Stimulated activated CD4-positive, alpha-beta T cell treated with anti-CD3 and anti-CD28 coated beads, TNF-alpha, amount 100 ng/mL, for 48 hours (primary cell): ENCODE data around the gene MPZL1.

Experiments
- DNase-seq, 3 donors: peaks; one replicate each; pipeline ENCODE4 v3.0.0-alpha.2; 2020; ENCODE audit warnings: low read depth in 3 of 3

Gene MPZL1

DNA sequence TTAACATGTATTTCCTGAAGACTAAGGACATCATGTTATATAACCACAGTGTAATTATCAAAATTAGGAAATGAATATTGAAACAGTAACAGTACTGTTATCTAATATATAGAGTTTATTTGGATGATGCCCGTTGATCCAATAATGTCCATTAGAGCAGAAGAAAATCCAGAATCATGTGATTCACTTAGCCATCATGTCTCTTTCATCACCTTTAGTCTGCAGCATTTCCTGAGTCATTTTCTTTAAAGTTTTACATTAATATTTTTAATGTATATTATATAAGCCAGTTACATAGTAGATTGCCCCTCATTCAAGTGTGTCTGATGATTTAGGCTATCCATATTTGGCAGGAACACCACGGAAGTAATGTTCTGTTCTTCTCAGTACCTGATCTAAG is 28.9 kb downstream of the MPZL1 start:
- no peak for DNase-seq

DNA sequence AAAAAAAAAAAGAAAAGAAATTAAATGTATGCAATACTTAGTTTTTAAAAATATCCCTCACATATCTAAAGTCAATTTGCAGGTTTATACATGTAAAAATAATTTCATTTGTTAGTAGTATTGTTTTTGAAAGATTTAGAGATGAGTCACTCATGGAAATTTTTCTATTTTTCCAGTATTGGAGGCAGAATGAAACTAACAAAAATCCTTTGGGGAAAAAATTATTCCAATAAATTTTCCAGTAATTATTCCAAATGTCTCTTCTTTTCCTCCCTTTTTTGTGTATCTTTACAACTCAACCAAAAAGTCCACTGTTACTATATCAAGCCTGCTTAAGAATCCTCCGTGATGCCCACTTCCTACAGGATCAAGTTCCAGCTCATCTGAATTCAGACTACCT is 29.9 kb downstream of the MPZL1 start:
- no peak for DNase-seq

DNA sequence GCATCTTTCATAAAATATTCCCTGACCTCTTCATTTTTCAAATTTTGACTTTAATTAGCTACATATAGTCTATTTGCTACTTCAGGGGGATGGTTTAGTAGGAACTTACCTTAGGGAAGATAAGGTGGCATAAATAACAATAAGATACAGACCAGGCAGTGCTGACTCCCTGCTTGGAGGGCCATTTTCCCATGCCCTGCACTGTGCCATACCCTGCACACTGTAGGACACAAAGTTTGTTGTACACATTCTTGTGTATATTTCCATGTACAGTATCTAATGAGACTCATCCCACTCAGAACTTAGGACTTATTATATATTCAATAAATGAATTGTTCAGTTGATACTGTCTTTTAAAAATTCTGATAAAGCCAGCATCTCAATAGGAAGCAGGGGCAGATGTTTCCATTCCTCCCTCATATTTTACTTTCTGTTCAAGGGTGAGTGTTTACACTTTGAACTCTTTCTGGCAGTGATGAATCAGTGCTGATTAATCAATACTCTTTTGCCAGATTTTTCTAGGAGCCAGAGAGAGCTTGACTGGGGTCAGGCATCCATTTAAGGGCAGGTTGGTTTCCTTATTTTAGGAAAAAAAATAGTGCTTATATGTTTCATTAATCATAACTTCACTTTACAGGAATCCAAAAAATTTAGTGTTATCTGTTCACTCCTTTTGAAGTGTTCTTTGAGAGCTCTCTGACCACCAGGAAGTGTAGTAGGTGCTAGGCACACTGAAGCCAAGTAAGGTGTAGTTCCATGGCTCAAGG is 30.6 kb downstream of the MPZL1 start:
- no peak for DNase-seq

DNA sequence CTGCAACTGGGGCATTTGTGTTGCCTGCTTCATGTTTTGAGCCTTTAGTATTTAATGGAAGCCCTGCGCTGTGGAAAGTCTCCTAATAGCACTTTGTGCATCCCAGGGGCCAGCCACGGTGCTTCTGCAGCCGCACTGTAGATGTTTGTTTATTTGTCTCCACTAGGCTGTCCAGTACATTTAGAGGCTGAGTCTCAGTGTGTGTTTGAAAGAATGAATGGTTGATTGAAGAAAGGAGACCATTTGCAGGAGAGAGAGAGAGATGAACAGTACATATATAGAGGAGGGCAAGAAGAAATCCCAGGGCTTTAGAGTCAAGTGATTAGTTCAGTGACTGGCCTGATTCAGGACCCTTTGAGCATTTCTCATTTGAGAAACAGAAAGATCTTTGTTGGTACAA is 33.9 kb downstream of the MPZL1 start:
- no peak for DNase-seq

DNA sequence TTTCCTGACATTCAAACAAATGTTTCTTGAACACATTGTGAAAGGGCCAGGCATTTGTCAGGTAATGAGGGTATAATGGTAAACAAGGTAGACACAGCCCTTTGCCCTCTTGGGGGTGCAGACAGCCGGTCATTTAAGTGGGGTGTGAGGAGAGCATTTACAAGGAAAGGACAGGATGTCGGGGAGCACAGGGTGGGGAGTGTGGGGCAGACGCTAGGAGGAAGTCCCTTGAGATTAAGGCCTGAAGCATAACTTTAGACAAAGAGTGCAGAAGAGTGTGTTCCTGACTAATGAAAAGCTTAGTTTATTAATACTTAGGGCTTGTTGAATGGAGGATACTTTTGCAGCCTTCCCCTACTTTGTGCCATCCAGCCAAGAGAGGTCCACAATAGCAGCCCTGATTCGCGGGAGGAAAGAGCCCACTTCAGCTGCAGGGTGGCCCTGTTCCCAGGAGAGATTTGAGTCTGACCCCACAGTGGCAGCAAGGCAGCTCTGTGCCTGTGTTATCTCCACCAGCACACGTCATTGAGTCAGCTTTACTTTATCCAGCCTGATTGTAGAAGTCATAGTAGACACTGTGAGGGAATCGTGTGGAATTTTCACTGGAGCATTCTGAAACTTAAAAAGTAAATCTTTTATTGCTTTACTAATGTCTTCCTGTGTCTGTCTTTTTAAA is 35.1 kb downstream of the MPZL1 start:
- DNase-seq = no peak

DNA sequence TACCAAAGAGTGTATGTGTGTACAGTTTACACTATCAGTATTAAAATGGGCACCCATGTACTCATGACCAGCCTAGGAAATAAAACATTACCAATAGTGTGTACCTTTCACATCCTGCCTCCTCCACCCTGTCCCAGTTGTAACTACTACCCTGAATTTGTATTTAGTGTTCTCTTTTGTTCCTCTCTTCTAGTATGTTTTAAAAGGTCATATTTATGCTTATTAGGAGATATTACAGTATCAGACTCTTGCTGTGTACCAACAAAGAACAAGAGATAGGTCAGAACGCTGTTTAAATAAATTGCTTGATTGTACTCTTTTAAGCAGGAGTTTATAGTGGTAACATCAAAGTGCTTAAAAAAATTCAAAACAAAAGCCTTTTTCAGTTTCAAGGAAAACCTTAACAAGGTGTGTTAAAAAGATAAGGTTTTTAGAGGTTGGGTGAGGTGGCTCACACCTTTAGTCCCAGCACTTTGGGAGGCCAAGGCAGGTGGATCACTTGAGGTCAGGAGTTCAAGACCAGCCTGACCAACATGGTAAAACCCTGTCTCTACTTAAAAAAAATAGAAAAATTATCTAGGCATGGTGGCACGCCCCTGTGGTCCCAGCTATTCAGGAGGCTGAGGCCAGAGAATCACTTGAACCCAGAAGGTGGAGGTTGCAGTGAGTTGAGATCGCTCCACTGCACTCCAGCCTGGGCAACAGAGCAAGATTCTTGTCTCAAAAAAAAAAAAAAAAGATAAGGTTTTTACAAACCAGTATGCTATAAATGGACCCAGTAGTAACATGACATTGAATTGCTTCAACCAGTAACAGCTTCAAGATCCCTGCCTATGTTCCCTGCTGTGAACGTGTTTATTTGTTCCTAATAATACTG is 35.9 kb downstream of the MPZL1 start:
- DNase-seq = no peak

DNA sequence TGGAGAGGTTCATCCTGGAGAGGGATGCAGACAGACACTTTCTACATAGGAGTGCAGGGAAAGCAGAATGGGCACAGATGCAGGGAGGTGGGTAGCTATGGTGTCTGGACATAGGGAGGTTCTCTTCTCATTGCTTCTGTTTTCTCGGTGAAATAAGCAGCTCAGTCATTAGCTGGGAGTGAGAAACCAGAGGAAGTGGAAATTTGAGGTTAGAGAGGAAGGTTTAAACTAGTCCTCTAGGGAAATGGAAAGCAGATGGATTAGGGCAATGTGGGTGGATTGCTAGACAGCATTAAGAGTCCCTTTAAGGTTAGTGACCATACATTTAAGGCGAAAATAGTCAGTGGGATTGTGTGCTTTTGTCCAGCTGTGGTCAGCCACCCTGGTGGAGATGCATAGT is 39.6 kb downstream of the MPZL1 start:
- DNase-seq = no peak

DNA sequence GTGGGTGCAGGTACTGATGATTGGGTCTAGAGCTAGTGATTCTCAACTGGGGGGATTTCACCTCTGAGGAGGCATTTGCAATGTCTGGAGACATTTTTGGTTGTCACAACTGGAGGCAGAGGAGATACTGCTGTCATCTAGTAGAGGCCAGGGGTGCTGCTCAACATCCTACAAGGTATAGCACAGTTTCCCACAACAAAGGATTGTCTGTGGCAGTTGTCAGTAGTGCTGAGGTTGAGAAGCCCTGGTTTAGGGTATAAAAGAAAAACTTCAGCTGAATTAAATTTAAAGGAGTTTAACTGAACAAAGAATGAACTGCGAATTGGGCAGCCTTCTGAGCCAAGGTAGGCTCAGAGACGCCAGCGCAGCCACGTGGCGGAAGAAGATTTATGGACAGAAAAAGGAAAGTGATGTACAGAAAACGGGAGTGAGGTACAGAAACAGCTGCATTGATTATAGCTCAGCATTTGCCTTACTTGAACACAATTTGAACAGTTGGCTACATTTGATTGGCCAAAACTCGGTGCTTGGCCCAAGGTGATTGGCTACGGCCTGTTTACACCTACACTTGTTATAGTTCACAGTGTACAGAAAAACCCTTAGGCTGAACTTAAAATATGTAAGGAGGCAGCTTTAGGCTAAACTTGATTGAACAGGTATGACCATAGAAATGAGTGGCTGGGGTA is 40.4 kb downstream of the MPZL1 start:
- DNase-seq = no peak

DNA sequence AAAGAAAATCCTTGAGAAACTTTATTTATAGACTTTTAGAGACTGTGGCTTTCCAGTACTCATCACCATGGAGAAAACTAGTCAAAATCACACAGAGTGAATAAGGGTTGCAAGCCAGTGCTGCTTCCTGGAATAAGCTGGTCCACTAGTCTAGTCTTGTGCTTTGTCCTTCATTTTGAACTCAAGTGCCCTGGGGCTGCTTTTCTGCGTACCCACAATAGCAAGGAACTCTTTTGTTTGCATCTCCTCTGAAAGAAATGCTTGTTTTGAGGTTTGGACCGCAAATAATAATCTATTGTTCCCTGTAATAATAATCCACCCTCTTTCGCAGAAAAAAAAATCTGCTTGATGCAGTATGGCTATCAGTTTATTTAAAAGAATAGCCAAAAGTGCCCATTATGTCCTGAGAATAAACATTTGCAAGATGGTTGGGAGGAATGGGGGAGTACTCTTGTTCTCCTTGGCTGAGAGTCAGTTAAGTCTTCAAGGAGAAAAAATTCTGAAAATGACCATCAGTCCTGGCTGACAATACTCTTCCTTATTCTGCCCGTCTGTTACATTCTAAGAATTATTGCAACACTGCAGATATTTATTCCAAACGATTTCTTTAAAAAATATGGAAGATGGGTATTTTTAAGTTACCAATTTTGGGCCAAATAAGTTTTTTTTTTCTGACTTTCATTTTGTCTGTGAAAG is 41.9 kb downstream of the MPZL1 start:
- no peak for DNase-seq

DNA sequence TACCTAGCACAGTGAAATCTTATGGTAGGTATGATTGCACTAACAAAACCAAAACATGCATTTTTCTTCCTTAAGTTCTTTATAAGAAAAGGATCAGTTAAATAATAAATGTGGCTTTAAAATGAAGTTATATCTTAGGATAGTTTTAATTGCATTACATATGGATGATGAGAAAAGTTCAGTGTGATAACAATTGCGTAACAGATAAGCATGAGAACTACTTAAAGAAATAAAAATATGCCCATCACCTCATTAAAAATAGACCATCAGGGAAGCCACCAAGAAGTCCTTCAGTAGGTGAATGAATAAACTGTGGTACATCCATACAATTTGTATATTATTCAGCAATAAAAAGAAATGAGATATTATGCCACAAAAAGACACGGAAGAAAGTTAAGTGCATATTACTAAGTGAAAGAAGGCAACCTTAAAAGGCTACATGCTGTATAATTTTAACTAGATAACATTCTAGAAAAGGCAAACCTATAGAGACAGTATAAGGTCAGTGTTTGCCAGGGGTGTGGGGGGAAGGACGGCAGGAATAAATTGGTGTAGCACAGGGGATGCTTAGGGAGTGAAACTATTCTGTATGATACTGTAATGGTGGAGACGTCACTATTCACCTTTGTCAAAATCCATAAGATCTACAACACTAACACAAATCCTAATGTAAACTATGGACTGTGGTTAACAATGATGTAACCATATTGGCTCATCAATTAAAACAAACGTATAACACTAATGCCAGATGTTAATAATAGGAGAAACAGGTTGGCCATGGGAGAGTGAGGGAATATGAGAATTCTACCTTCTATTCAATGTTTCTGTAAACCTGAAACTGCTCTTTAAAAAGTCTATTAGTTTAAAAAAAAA is 42.9 kb downstream of the MPZL1 start:
- no peak for DNase-seq

DNA sequence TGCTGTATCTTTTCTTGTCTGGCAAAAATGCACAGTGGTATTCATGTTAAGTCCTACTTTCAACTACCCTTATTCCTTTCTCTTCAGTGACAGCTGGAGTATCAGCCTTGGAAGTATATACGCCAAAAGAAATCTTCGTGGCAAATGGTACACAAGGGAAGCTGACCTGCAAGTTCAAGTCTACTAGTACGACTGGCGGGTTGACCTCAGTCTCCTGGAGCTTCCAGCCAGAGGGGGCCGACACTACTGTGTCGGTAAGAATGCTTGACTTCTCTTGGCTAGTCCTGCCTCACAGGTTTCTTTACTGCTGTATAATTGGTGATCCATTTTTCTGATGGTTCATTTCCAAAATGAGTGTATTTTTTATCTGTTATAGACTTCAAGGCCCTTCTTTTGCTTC is 43.7 kb downstream of the MPZL1 start:
- no peak for DNase-seq

DNA sequence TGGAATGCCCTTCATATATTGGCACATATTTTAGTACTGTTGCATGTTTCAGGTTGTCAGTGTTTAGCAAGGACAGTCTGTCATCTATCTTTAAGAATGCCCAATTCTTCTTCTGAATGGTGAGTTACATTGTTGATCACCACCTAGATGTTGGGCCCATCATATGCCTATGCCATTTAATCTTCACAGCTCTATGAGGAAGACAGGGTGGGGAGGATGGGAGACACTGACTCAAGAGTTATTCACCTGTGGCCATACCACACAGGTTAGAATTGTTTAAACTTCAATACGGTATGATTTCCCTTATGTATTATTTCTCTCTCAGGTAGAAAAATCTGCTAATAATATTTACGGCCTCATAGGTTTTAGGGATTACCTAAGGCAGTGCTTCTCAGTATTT is 44.8 kb downstream of the MPZL1 start:
- no peak for DNase-seq

DNA sequence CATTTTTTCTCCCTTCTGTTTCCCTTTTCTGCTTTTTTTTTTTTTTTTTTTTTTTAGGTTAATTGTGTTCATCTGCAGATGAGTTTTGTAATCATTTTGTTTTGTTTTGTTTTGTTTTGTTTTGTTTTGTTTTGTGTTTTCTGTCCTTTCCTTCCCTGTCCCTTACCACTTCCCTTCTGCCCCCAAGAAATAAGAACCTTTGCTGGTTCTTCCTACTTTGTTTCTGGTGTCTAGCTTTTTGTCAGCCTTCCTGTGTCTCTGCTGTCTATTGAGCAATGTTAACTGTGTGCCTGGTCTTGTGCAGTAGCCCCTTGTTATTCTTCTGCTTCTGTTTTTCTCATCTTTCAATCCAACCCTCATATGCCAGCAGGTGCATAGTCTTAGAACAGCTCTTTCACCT is 46.0 kb downstream of the MPZL1 start:
- DNase-seq = no peak

DNA sequence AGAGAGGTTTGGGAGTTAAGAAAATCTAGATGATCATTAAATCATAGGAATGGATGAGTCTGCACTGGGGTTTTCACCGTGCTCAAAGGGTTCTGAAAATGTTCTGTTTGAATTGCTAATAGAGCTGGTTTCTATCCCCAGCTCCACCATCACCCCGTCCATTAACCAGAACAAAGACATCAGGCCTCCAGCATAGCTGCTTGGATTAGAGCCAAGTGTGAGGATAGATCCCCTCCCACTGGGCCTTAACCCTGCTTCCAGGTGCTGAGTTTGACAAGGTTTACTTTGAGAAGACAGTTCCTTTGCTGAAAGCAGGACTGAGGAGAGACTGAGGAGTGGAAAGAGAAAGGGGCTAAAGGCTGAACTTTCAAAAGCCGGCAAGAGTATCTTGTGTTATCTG is 48.3 kb downstream of the MPZL1 start:
- DNase-seq = no peak

DNA sequence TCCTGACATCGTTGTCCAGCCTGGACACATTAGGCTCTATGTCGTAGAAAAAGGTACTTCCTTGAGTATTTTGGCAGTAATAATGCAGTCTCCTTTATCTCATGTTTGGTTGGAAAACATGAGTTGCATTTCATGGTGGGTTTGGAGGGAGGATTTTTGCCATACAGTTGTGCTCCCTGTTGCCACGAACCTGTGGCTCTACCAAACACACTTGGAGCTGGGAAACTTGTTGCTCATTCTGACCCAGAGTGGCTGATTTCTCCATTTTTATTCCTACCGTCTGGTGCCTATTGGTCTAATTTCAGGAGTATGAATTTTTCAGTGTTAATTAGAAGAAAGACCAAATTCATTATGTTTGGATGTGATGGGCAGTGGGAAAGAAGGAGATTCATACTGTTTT is 50.7 kb downstream of the MPZL1 start:
- DNase-seq = no peak

DNA sequence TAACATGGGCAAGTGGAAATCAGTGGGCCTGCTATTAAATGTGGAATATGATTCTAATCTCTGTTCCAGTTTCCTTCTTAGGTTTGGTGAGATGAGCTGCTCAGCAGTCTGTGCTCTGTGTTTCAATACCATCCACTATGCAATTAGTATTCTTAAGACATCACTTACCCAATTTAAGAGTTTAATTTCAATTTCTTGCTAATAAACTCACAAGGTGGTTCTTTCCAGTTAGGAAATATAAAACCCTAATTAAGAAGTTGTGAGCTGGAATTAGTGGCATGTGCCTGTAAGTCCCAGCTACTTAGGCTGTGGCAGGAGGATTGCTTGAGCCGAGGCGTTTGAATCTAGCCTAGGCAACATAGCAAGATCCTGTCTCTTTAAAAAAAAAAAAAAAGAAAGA is 51.7 kb downstream of the MPZL1 start:
- DNase-seq = no peak

DNA sequence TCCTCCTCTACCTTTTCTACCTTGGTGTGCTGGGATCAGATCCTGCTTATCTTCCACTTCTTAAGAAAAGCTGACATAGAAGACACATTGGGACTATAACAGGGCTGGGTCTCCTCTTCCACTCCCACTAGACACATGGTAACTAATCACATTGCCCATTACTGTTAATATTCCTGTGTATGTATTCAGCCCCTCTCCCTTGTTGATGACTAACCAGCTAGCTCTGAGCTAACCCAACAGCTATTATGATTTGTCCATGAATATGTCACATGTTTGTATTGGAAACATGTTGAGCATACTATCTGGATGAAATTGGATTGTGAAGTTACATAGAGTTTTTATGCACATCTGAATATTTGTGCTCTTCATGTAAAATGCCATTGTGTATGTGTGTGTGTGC is 52.9 kb downstream of the MPZL1 start:
- DNase-seq = no peak

DNA sequence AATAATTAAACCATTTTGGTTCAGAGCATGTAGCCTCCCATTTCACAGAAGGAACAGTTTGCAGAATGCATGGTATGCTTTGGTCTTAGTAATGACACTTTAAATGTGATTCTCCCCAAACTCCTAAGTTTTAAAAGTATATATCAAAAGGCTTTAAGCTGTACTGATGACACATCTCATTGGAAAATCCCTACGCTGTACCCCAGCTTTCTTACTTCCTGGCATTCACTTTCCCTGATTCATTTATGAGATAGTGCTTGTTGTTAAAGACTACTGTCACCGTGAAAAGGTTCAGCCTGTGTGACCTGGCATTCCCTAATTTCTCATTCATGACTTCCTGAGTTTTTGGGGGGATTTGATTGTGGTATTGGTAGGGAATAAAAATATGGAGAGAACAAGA is 53.4 kb downstream of the MPZL1 start:
- DNase-seq = no peak

DNA sequence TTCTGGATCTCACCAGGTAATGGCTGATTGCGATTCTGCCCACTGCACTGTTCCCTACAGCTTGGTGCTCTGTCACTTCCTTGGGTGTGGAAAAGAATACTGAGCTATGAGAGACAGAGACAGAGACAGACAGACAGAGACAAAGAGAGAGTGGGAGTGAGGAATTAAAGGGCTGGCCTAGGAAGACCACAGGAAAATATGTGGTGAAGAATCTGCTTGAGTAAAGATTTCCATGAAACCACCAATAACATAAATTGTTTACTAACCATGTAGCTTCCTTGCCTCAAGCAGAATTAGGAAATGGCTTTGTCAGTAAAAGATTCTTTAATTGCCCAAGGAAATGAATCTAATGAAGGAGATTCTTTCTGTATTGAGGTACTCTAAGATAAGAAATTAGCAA is 54.4 kb downstream of the MPZL1 start:
- DNase-seq = no peak

DNA sequence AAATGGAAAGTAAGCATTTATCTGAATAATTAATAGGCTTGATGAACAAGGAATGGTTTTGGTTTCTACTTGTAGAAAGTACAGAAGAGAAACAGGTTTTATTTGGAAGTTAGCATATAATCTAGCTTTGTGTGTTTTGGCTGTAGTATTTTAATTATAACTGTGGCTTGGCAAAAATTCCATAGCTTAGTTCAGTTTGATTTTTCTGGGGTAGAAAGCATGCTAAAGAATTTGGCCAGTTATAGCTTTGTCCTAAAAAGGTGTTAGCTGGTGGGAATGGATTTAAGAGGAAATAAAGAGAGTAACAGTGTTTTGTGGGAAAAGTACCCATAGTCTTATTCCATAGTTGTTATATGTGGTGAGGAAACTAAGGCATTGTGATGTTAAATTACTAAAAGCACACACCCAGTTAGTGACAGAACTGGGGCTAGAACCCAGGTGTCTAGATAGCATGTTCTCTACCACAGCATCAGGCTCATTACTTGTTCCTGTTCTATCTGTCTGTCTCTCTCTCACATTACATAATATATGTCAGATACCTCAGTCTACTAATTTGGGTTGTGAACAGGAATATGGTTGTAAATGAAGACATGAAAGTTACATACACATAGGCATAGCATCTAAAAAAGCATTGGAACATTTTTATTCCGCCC is 55.0 kb downstream of the MPZL1 start:
- DNase-seq = no peak
